Measurements from ENCODE around the gene RGS12. TPM values are rescaled to one million over a fixed set of nuclear protein-coding genes. Genes with fewer than 3 reads are reported as not detected.

Gene RGS12
- total and polyA plus RNA-seq, 4 donors: 10.3 to 40.4 (median 26.1) TPM

- no peaks in the 10 kb centered on the region for H3K36me3 ChIP-seq (ENCODE audit: control insufficient read depth in 1 of 2, insufficient read depth in 2 of 2, low read length in 1 of 2)
- no peak for ATAC-seq (ENCODE audit: low FRiP score)
- WGBS, 2 donors: 93 to 94% methylated on average over 22 of the region's 22 CpGs
These were observed 24.9 kb downstream of the RGS12 start for GRCh38 chr4:3317656-3318211.

GRCh38 chr4:3318561-3319021 lies 25.8 kb downstream of the RGS12 start:
- WGBS, 2 donors: 84 to 90% methylated on average over 10 of the region's 10 CpGs
- Histone ChIP-seq H3K27me3 (ENCODE audit: control insufficient read depth in 1 of 2, insufficient read depth in 2 of 2, low read length in 1 of 2) (no peaks in the 10 kb centered on the region), H3K4me1 (ENCODE audit: control insufficient read depth in 1 of 2, insufficient read depth in 2 of 2, low read length in 2 of 2) (no peaks in the 10 kb centered on the region), H3K4me3 (ENCODE audit: low read length in 2 of 2) (no peak overlapping the region), H3K9me3 (ENCODE audit: control insufficient read depth, low read length) (no peaks in the 10 kb centered on the region), H3K27ac (ENCODE audit: low read depth in 1 of 2, low read length in 2 of 2) (no peak overlapping the region), H3K36me3 (ENCODE audit: control insufficient read depth in 1 of 2, insufficient read depth in 2 of 2, low read length in 1 of 2) (no peaks in the 10 kb centered on the region)
- ATAC-seq (ENCODE audit: low FRiP score): no peak
- intact Hi-C loops (cut with DNase I): no loop called here
- DNase-seq: peak; percentile 43 to 51

More at GRCh38 chr4:3317656-3318211, 24.9 kb downstream of the RGS12 start:
- H3K4me1 ChIP-seq (ENCODE audit: control insufficient read depth in 1 of 2, insufficient read depth in 2 of 2, low read length in 2 of 2): no peaks in the 10 kb centered on the region
- H3K27ac ChIP-seq (ENCODE audit: low read depth in 1 of 2, low read length in 2 of 2): no peak overlapping the region
- intact Hi-C loops (cut with DNase I): no loop called here
- no peaks in the 10 kb centered on the region for H3K27me3 ChIP-seq (ENCODE audit: control insufficient read depth in 1 of 2, insufficient read depth in 2 of 2, low read length in 1 of 2)
- DNase-seq: peak; percentile 30 to 59
- H3K4me3 ChIP-seq (ENCODE audit: low read length in 2 of 2): no peak overlapping the region
- H3K9me3 ChIP-seq (ENCODE audit: control insufficient read depth, low read length): no peaks in the 10 kb centered on the region

- DNase-seq (peak; percentile 25 to 60), ATAC-seq (ENCODE audit: low FRiP score) (no peak)
- no peaks in the 10 kb centered on the region for H3K9me3 ChIP-seq (ENCODE audit: control insufficient read depth, low read length)
- intact Hi-C loops (cut with DNase I): no loop called here
- H3K27me3 ChIP-seq (ENCODE audit: control insufficient read depth in 1 of 2, insufficient read depth in 2 of 2, low read length in 1 of 2): no peaks in the 10 kb centered on the region
- no peaks in the 10 kb centered on the region for H3K36me3 ChIP-seq (ENCODE audit: control insufficient read depth in 1 of 2, insufficient read depth in 2 of 2, low read length in 1 of 2)
- no peak overlapping the region for H3K27ac ChIP-seq (ENCODE audit: low read depth in 1 of 2, low read length in 2 of 2)
- H3K4me1 ChIP-seq (ENCODE audit: control insufficient read depth in 1 of 2, insufficient read depth in 2 of 2, low read length in 2 of 2): no peaks in the 10 kb centered on the region
- no peak overlapping the region for H3K4me3 ChIP-seq (ENCODE audit: low read length in 2 of 2)
- 88 to 89% methylated on average over 21 of the region's 21 CpGs for WGBS, 2 donors
These were observed 27.7 kb downstream of the RGS12 start for GRCh38 chr4:3320361-3321023.

- H3K36me3 ChIP-seq (ENCODE audit: control insufficient read depth in 1 of 2, insufficient read depth in 2 of 2, low read length in 1 of 2): no peaks in the 10 kb centered on the region
- H3K9me3 ChIP-seq (ENCODE audit: control insufficient read depth, low read length): no peaks in the 10 kb centered on the region
- no peaks in the 10 kb centered on the region for H3K4me1 ChIP-seq (ENCODE audit: control insufficient read depth in 1 of 2, insufficient read depth in 2 of 2, low read length in 2 of 2)
- intact Hi-C loops (cut with DNase I): no loop called here
- DNase-seq (peak; percentile 50 to 74), ATAC-seq (ENCODE audit: low FRiP score) (peak; percentile 79)
- H3K27ac ChIP-seq (ENCODE audit: low read depth in 1 of 2, low read length in 2 of 2): no peak overlapping the region
- 59% methylated on average over 14 of the region's 14 CpGs for WGBS, 2 donors
- no peak overlapping the region for H3K4me3 ChIP-seq (ENCODE audit: low read length in 2 of 2)
- no peaks in the 10 kb centered on the region for H3K27me3 ChIP-seq (ENCODE audit: control insufficient read depth in 1 of 2, insufficient read depth in 2 of 2, low read length in 1 of 2)
These were observed 28.6 kb downstream of the RGS12 start for GRCh38 chr4:3321295-3321889.

GRCh38 chr4:3322059-3322550 lies 29.3 kb downstream of the RGS12 start:
- H3K36me3 ChIP-seq (ENCODE audit: control insufficient read depth in 1 of 2, insufficient read depth in 2 of 2, low read length in 1 of 2): no peaks in the 10 kb centered on the region
- WGBS, 2 donors: 80 to 81% methylated on average over 10 of the region's 10 CpGs
- no peak overlapping the region for H3K4me3 ChIP-seq (ENCODE audit: low read length in 2 of 2)
- H3K27ac ChIP-seq (ENCODE audit: low read depth in 1 of 2, low read length in 2 of 2): no peak overlapping the region
- no peaks in the 10 kb centered on the region for H3K9me3 ChIP-seq (ENCODE audit: control insufficient read depth, low read length)
- intact Hi-C loops (cut with DNase I): no loop called here
- H3K4me1 ChIP-seq (ENCODE audit: control insufficient read depth in 1 of 2, insufficient read depth in 2 of 2, low read length in 2 of 2): no peaks in the 10 kb centered on the region
- H3K27me3 ChIP-seq (ENCODE audit: control insufficient read depth in 1 of 2, insufficient read depth in 2 of 2, low read length in 1 of 2): no peaks in the 10 kb centered on the region
- DNase-seq (peak; percentile 31 to 60), ATAC-seq (ENCODE audit: low FRiP score) (no peak)

- intact Hi-C loops (cut with DNase I): no loop called here
- no peaks in the 10 kb centered on the region for H3K9me3 ChIP-seq (ENCODE audit: control insufficient read depth, low read length)
- WGBS, 2 donors: 92 to 93% methylated on average over 21 of the region's 21 CpGs
- H3K36me3 ChIP-seq (ENCODE audit: control insufficient read depth in 1 of 2, insufficient read depth in 2 of 2, low read length in 1 of 2): no peaks in the 10 kb centered on the region
- DNase-seq: peak in 1 of 2 donors; percentile 71
- no peak overlapping the region for H3K4me3 ChIP-seq (ENCODE audit: low read length in 2 of 2)
- H3K27ac ChIP-seq (ENCODE audit: low read depth in 1 of 2, low read length in 2 of 2): no peak overlapping the region
- H3K27me3 ChIP-seq (ENCODE audit: control insufficient read depth in 1 of 2, insufficient read depth in 2 of 2, low read length in 1 of 2): no peaks in the 10 kb centered on the region
- H3K4me1 ChIP-seq (ENCODE audit: control insufficient read depth in 1 of 2, insufficient read depth in 2 of 2, low read length in 2 of 2): no peaks in the 10 kb centered on the region
- ATAC-seq (ENCODE audit: low FRiP score): no peak
These were observed 30.3 kb downstream of the RGS12 start for GRCh38 chr4:3323071-3323481.

- Histone ChIP-seq H3K27ac (ENCODE audit: low read depth in 1 of 2, low read length in 2 of 2) (no peak overlapping the region), H3K4me3 (ENCODE audit: low read length in 2 of 2) (no peak overlapping the region), H3K27me3 (ENCODE audit: control insufficient read depth in 1 of 2, insufficient read depth in 2 of 2, low read length in 1 of 2) (no peaks in the 10 kb centered on the region), H3K36me3 (ENCODE audit: control insufficient read depth in 1 of 2, insufficient read depth in 2 of 2, low read length in 1 of 2) (no peaks in the 10 kb centered on the region), H3K4me1 (ENCODE audit: control insufficient read depth in 1 of 2, insufficient read depth in 2 of 2, low read length in 2 of 2) (no peaks in the 10 kb centered on the region), H3K9me3 (ENCODE audit: control insufficient read depth, low read length) (no peaks in the 10 kb centered on the region)
- intact Hi-C loops (cut with DNase I): no loop called here
- WGBS, 2 donors: 88 to 91% methylated on average over 18 of the region's 18 CpGs
- ATAC-seq (ENCODE audit: low FRiP score) (no peak), DNase-seq (peak; percentile 31 to 43)
These were observed 31.4 kb downstream of the RGS12 start for GRCh38 chr4:3324093-3324815.

GRCh38 chr4:3328814-3329663 lies 36.2 kb downstream of the RGS12 start:
- WGBS, 2 donors: 94 to 96% methylated on average over 10 of the region's 10 CpGs
- Histone ChIP-seq H3K27ac (ENCODE audit: low read depth in 1 of 2, low read length in 2 of 2) (no peak overlapping the region), H3K27me3 (ENCODE audit: control insufficient read depth in 1 of 2, insufficient read depth in 2 of 2, low read length in 1 of 2) (no peaks in the 10 kb centered on the region), H3K4me1 (ENCODE audit: control insufficient read depth in 1 of 2, insufficient read depth in 2 of 2, low read length in 2 of 2) (no peaks in the 10 kb centered on the region), H3K36me3 (ENCODE audit: control insufficient read depth in 1 of 2, insufficient read depth in 2 of 2, low read length in 1 of 2) (no peaks in the 10 kb centered on the region), H3K9me3 (ENCODE audit: control insufficient read depth, low read length) (no peaks in the 10 kb centered on the region), H3K4me3 (ENCODE audit: low read length in 2 of 2) (no peak overlapping the region)
- DNase-seq (peak in 1 of 2 donors; percentile 12), ATAC-seq (ENCODE audit: low FRiP score) (peak; percentile 24)
- intact Hi-C loops (cut with DNase I): no loop called here

All from aorta (tissue), 5 donors.